Measurements from ENCODE around the gene AKAP1. TPM values are rescaled to one million over a fixed set of nuclear protein-coding genes. Genes with fewer than 3 reads are reported as not detected.

Gene AKAP1
- total and polyA plus RNA-seq, 9 of the 15 experiments (the other 6 are each of a cell fraction or from before 2014, with no cell fraction given), result 12.9 to 63.8 (median 36.4) TPM

DNA sequence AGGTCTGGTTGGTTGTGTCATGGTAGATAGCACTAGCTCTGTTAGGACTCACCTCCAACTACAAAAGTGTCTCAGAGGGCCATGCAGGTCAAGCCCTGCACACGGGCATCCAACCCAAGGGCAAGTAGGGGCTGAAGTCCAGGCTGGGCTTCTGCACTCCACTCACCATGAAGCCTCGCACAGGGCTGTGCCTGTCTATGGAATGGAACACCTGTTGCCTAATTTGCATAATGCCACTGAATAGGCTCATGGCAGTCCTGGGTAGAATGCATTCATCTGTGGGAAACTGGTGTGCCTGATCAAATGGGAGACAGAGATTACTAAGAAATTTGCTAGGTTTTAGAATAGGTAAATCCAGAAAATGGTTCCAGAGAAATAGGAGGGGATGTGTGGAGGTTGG lies 8.0 kb upstream of the AKAP1 start:
- no peak overlapping the region for H3K27ac ChIP-seq (ENCODE audit: extremely low read depth, low read depth, low read length)
- no peaks in the 10 kb centered on the region for H3K9me1 ChIP-seq (ENCODE audit: control insufficient read depth, insufficient read depth, low read length)
- no peak overlapping the region for H3K4me2 ChIP-seq (ENCODE audit: insufficient read depth, low read length)
- no peaks in the 10 kb centered on the region for H4K20me1 ChIP-seq (replicated peaks; ENCODE audit: control insufficient read depth, insufficient read depth, low read length)
- no peaks in the 10 kb centered on the region for H3K36me3 ChIP-seq (ENCODE audit: control insufficient read depth, insufficient read depth, low read length)
- ChIA-PET CTCF (ENCODE audit: low intra/inter-chr PET ratio) (no interaction called here), POLR2A (interaction anchor here (1.0 to 1.4 kb wide), 2 partner anchors 9 to 17 kb away, joined by 3 to 4 read pairs; no protein-coding TSS in a partner anchor)
- no peaks in the 10 kb centered on the region for H3K79me2 ChIP-seq (ENCODE audit: control insufficient read depth, insufficient read depth, low read length)
- in situ Hi-C loops (cut with MboI) (no loop called here), intact Hi-C loops (cut with micrococcal nuclease) (no loop called here)
- no peak for DNase-seq (ENCODE audit: extremely low read depth in 1 of 4, low spot score in 3 of 4)
- H3K9ac ChIP-seq (ENCODE audit: insufficient read depth in 1 of 2, low read depth in 2 of 2, low read length in 2 of 2), result no peak overlapping the region
- no TSS peak for BruUV-seq (replicated peaks)
- H3K27me3 ChIP-seq (ENCODE audit: control insufficient read depth in 2 of 2, insufficient read depth in 2 of 2, low read length in 2 of 2), result no peaks in the 10 kb centered on the region
- 14% methylated on average over 2 of the region's 2 CpGs for WGBS (ENCODE audit: insufficient coverage, low coverage, missing lambda C conversion rate)
- TF ChIP-seq, protein P1, sequence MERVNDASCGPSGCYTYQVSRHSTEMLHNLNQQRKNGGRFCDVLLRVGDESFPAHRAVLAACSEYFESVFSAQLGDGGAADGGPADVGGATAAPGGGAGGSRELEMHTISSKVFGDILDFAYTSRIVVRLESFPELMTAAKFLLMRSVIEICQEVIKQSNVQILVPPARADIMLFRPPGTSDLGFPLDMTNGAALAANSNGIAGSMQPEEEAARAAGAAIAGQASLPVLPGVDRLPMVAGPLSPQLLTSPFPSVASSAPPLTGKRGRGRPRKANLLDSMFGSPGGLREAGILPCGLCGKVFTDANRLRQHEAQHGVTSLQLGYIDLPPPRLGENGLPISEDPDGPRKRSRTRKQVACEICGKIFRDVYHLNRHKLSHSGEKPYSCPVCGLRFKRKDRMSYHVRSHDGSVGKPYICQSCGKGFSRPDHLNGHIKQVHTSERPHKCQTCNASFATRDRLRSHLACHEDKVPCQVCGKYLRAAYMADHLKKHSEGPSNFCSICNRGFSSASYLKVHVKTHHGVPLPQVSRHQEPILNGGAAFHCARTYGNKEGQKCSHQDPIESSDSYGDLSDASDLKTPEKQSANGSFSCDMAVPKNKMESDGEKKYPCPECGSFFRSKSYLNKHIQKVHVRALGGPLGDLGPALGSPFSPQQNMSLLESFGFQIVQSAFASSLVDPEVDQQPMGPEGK (CRISPR knock-in tag; IDR thresholded peaks at IDR 0.05; ENCODE audit: borderline replicate concordance), result no peak
- TF ChIP-seq STAT5A (IDR thresholded peaks at IDR 0.05; ENCODE audit: borderline replicate concordance, low read length), result no peak
- TF ChIP-seq TGIF2 (CRISPR knock-in tag; IDR thresholded peaks at IDR 0.05), result no peak
- peaks cover 0 to 2% of the 10 kb centered on the region in 2 experiments; a peak in 2 of 5 replicates for H3K4me1 ChIP-seq (replicated peaks in 1 of 2; ENCODE audit: control insufficient read depth in 2 of 2, insufficient read depth in 2 of 2, low read length in 2 of 2)
- no peak overlapping the region for H3K4me3 ChIP-seq
- H3K9me3 ChIP-seq (replicated peaks; ENCODE audit: control insufficient read depth, insufficient read depth, low read depth, low read length), result no peaks in the 10 kb centered on the region
- no peak for ATAC-seq
- no peak for FAIRE-seq
- H2AFZ ChIP-seq (ENCODE audit: low read depth, low read length), result no peak overlapping the region

DNA sequence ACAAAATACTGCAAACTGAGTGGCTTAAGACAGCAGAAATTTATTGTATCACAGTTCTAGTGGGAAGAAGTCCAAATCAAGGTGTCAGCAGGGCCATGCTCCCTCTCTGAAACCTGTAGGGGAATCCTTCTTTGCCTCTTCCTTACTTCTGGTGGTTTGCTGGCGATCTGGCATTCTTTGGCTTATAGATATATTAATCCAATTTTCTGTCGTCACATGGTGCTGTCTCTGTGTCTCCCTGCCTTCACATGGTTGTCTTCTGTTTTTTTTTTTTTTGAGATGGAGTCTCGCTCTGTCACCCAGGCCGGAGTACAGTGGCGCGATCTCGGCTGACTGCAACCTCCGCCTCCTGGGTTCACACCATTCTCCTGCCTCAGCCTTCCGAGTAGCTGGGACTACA lies 6.8 kb upstream of the AKAP1 start:
- H2AFZ ChIP-seq (ENCODE audit: low read depth, low read length), result no peak overlapping the region
- H3K4me2 ChIP-seq (ENCODE audit: insufficient read depth, low read length), result no peak overlapping the region
- BruUV-seq (replicated peaks), result no TSS peak
- H3K9ac ChIP-seq (ENCODE audit: insufficient read depth in 1 of 2, low read depth in 2 of 2, low read length in 2 of 2), result no peak overlapping the region
- H4K20me1 ChIP-seq (replicated peaks; ENCODE audit: control insufficient read depth, insufficient read depth, low read length), result no peaks in the 10 kb centered on the region
- H3K9me1 ChIP-seq (ENCODE audit: control insufficient read depth, insufficient read depth, low read length), result no peaks in the 10 kb centered on the region
- H3K4me1 ChIP-seq (replicated peaks in 1 of 2; ENCODE audit: control insufficient read depth in 2 of 2, insufficient read depth in 2 of 2, low read length in 2 of 2), result peaks cover 0 to 2% of the 10 kb centered on the region in 2 experiments; a peak in 2 of 5 replicates
- no peak for FAIRE-seq
- H3K27me3 ChIP-seq (ENCODE audit: control insufficient read depth in 2 of 2, insufficient read depth in 2 of 2, low read length in 2 of 2), result no peaks in the 10 kb centered on the region
- ChIA-PET POLR2A (interaction anchor here (0.7 kb wide), 1 partner anchor 26 kb away, joined by 3 read pairs; no protein-coding TSS in a partner anchor), CTCF (ENCODE audit: low intra/inter-chr PET ratio) (no interaction called here)
- in situ Hi-C loops (cut with MboI) (no loop called here), intact Hi-C loops (cut with micrococcal nuclease) (no loop called here)
- no peak for DNase-seq (ENCODE audit: extremely low read depth in 1 of 4, low spot score in 3 of 4)
- H3K36me3 ChIP-seq (ENCODE audit: control insufficient read depth, insufficient read depth, low read length), result no peaks in the 10 kb centered on the region
- 32% methylated on average over 8 of the region's 9 CpGs for WGBS (ENCODE audit: insufficient coverage, low coverage, missing lambda C conversion rate)
- ATAC-seq, result no peak
- no peak overlapping the region for H3K4me3 ChIP-seq
- no peaks in the 10 kb centered on the region for H3K9me3 ChIP-seq (replicated peaks; ENCODE audit: control insufficient read depth, insufficient read depth, low read depth, low read length)
- no peaks in the 10 kb centered on the region for H3K79me2 ChIP-seq (ENCODE audit: control insufficient read depth, insufficient read depth, low read length)
- H3K27ac ChIP-seq (ENCODE audit: extremely low read depth, low read depth, low read length), result no peak overlapping the region
- TF ChIP-seq, protein P2, sequence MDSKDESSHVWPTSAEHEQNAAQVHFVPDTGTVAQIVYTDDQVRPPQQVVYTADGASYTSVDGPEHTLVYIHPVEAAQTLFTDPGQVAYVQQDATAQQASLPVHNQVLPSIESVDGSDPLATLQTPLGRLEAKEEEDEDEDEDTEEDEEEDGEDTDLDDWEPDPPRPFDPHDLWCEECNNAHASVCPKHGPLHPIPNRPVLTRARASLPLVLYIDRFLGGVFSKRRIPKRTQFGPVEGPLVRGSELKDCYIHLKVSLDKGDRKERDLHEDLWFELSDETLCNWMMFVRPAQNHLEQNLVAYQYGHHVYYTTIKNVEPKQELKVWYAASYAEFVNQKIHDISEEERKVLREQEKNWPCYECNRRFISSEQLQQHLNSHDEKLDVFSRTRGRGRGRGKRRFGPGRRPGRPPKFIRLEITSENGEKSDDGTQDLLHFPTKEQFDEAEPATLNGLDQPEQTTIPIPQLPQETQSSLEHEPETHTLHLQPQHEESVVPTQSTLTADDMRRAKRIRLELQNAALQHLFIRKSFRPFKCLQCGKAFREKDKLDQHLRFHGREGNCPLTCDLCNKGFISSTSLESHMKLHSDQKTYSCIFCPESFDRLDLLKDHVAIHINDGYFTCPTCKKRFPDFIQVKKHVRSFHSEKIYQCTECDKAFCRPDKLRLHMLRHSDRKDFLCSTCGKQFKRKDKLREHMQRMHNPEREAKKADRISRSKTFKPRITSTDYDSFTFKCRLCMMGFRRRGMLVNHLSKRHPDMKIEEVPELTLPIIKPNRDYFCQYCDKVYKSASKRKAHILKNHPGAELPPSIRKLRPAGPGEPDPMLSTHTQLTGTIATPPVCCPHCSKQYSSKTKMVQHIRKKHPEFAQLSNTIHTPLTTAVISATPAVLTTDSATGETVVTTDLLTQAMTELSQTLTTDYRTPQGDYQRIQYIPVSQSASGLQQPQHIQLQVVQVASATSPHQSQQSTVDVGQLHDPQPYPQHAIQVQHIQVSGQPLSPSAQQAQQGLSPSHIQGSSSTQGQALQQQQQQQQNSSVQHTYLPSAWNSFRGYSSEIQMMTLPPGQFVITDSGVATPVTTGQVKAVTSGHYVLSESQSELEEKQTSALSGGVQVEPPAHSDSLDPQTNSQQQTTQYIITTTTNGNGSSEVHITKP (IDR thresholded peaks at IDR 0.05; ENCODE audit: partially characterized antibody), result peak; percentile 74
- TF ChIP-seq ESRRB (CRISPR knock-in tag; IDR thresholded peaks at IDR 0.05; ENCODE audit: borderline replicate concordance), result no peak

Data from K562 (cell line).